CD4-positive, alpha-beta T cell (primary cell): ENCODE data around the gene CNNM2. TPM values are rescaled to one million over a fixed set of nuclear protein-coding genes. Genes with fewer than 3 reads are reported as not detected.

Source experiments
- ATAC-seq: fragments of 200-7000 bp; cut with Tn5 transposase; one replicate; pipeline ENCODE4 v1.10.0; 2022; ENCODE audit warnings: mild to moderate bottlenecking; ENCODE audit not compliant: poor library complexity
- CTCF ChIA-PET: fragments of 350-600 bp; sonication (Branson Sonifier 250); formaldehyde crosslinking; loops from one replicate; lab custom pipeline; 2021; ENCODE audit warnings: antibody characterized with exemption, inconsistent platforms; lab: Charles Lee
- POLR2A ChIA-PET: fragments of 350-600 bp; sonication (Branson Sonifier 250); formaldehyde crosslinking; loops from one replicate; lab custom pipeline; 2021; ENCODE audit warnings: antibody characterized with exemption, inconsistent platforms; lab: Charles Lee
- DNase-seq, 14 experiments: peaks; one replicate each; pipeline ENCODE4 v3.0.0-alpha.2; 2013 to 2020; ENCODE audit warnings: mixed read lengths in 2 of 14
- H3K27ac ChIP-seq, 2 donors: one replicate each; pipeline versions ENCODE4 v1.5.1 to v1.7.0; 2013; ENCODE audit warnings: low read length in 2 of 2, low read depth in 1 of 2, mild to moderate bottlenecking in 1 of 2
- H3K27me3 ChIP-seq, 2 experiments: 1 replicate in 1 of 2; 2 replicates in 1 of 2; pipeline versions ENCODE4 v1.6.1 to v1.7.0; 2013; ENCODE audit warnings: low read length in 2 of 2, control low read depth in 1 of 2, mild to moderate bottlenecking in 1 of 2, moderate library complexity in 1 of 2; ENCODE audit not compliant: insufficient read depth in 2 of 2, control insufficient read depth in 1 of 2
- H3K36me3 ChIP-seq: one replicate; pipeline ENCODE4 v1.6.1; 2013; ENCODE audit warnings: low read length, control low read depth; ENCODE audit not compliant: insufficient read depth
- H3K4me1 ChIP-seq: one replicate; pipeline ENCODE4 v1.6.1; 2013; ENCODE audit warnings: low read length, control low read depth; ENCODE audit not compliant: insufficient read depth
- H3K4me3 ChIP-seq: one replicate; pipeline ENCODE4 v1.5.1; 2013; ENCODE audit warnings: mild to moderate bottlenecking, low read length, moderate library complexity
- H3K9me3 ChIP-seq, 2 experiments: 1 replicate in 1 of 2; 2 replicates in 1 of 2; pipeline versions ENCODE4 v1.6.1 to v1.7.0; 2013; ENCODE audit warnings: low read length in 2 of 2, mild to moderate bottlenecking in 2 of 2, control low read depth in 1 of 2, moderate library complexity in 1 of 2; ENCODE audit not compliant: control insufficient read depth in 1 of 2, insufficient read depth in 1 of 2
- H3K27ac Mint-ChIP-seq: one replicate; pipeline ENCODE4 v1.8.0; 2020; ENCODE audit warnings: mixed read lengths
- H3K27me3 Mint-ChIP-seq: one replicate; pipeline ENCODE4 v1.8.0; 2021; ENCODE audit warnings: mixed read lengths
- H3K36me3 Mint-ChIP-seq: one replicate; pipeline ENCODE4 v1.8.0; 2021; ENCODE audit warnings: low read depth, mixed read lengths
- H3K4me1 Mint-ChIP-seq: one replicate; pipeline ENCODE4 v1.8.0; 2021; ENCODE audit warnings: low read depth, mixed read lengths
- H3K4me3 Mint-ChIP-seq: one replicate; pipeline ENCODE4 v1.8.0; 2020; ENCODE audit warnings: mild to moderate bottlenecking, mixed read lengths
- H3K9me3 Mint-ChIP-seq: one replicate; pipeline ENCODE4 v1.8.0; 2020; ENCODE audit warnings: mixed read lengths
- intact Hi-C, 2 experiments: fragments of 100-400 bp; cut with DNase I in 1 of 2; cut with micrococcal nuclease in 1 of 2; formaldehyde crosslinking; loops; one replicate each; pipeline versions ENCODE4 v1.15.1 to v1.9.0; 2023 to 2025; cut with DNase I, micrococcal nuclease
- total RNA-seq, 174 experiments: library from RNA in 2 of 174; stranded (reverse) in 2 of 174; gene quantifications; one replicate each; pipeline ENCODE4 v1.2.3 and lab custom pipeline; 2021 to 2026
- TF ChIP-seq, protein P1 (sequence below): fragments of 200-600 bp; IDR thresholded peaks from one replicate; pipeline ENCODE4 v1.8.0; 2022; ENCODE audit warnings: antibody characterized with exemption, mild to moderate bottlenecking

CNNM2 gene
- total RNA-seq, 2 experiments from 2014 or later = 8.4 to 8.9 TPM

DNA sequence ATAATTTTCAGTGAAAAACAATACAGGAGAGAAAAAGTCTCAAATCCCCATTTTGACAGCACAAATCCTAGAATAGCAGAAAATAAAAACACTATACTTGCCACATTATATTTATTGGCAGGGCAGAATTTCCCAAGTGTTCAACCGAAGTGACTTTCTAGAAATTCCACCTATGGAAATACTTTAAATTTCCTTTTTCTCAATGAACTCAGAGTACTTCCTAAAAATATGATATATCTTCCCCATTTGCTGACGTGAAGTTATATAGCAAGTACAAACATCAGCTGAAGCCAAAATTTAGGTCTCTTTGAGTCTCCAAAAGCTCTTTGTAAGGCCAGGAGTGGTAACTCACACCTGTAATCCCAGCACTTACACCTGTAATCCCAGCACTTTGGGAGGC is 191.7 kb downstream of the CNNM2 start:
- intact Hi-C loops = no loop called here
- no peak overlapping the region for H3K27ac Mint-ChIP-seq
- H3K4me3 ChIP-seq = no peak overlapping the region
- ChIA-PET POLR2A (no interaction called here), CTCF (no interaction called here)
- H3K9me3 Mint-ChIP-seq = no peaks in the 10 kb centered on the region
- H3K4me1 Mint-ChIP-seq = peaks cover 11% of the 10 kb centered on the region
- no peaks in the 10 kb centered on the region for H3K27me3 ChIP-seq
- no peak overlapping the region for H3K27ac ChIP-seq
- H3K27me3 Mint-ChIP-seq = no peaks in the 10 kb centered on the region
- DNase-seq (no peak), ATAC-seq (no peak)
- H3K9me3 ChIP-seq = no peaks in the 10 kb centered on the region
- H3K4me1 ChIP-seq = no peaks in the 10 kb centered on the region
- TF ChIP-seq, protein P1, sequence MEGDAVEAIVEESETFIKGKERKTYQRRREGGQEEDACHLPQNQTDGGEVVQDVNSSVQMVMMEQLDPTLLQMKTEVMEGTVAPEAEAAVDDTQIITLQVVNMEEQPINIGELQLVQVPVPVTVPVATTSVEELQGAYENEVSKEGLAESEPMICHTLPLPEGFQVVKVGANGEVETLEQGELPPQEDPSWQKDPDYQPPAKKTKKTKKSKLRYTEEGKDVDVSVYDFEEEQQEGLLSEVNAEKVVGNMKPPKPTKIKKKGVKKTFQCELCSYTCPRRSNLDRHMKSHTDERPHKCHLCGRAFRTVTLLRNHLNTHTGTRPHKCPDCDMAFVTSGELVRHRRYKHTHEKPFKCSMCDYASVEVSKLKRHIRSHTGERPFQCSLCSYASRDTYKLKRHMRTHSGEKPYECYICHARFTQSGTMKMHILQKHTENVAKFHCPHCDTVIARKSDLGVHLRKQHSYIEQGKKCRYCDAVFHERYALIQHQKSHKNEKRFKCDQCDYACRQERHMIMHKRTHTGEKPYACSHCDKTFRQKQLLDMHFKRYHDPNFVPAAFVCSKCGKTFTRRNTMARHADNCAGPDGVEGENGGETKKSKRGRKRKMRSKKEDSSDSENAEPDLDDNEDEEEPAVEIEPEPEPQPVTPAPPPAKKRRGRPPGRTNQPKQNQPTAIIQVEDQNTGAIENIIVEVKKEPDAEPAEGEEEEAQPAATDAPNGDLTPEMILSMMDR = no peak
- peaks cover 38% of the 10 kb centered on the region for H3K36me3 Mint-ChIP-seq
- peaks cover 7% of the 10 kb centered on the region for H3K36me3 ChIP-seq
- H3K4me3 Mint-ChIP-seq = no peak overlapping the region

DNA sequence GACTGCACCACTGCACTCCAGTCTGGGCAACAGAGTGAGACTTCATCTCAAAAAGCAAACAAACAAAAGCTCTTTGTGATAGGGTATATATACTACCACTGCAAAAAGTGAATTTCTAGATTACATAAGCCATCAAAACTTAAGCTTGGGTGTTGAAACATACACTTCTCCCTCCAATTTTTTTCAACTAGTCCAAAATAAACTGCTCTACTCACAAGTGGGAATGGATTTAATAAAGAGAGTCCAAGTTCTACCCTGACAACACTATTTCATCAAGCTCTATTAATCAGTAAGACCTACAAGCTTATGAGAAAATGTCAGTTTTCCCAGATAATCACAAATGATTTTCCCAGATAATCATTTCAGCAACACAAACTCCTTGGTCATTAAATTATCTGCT is 192.3 kb downstream of the CNNM2 start:
- H3K27ac ChIP-seq = no peak overlapping the region
- H3K4me3 ChIP-seq = no peak overlapping the region
- ATAC-seq (no peak), DNase-seq (no peak)
- intact Hi-C loops = no loop called here
- Mint-ChIP-seq H3K9me3 (no peaks in the 10 kb centered on the region), H3K4me1 (peaks cover 11% of the 10 kb centered on the region), H3K27ac (no peak overlapping the region), H3K36me3 (peaks cover 35% of the 10 kb centered on the region), H3K27me3 (no peaks in the 10 kb centered on the region), H3K4me3 (no peak overlapping the region)
- H3K36me3 ChIP-seq = peaks cover 7% of the 10 kb centered on the region
- H3K9me3 ChIP-seq = no peaks in the 10 kb centered on the region
- ChIA-PET POLR2A (no interaction called here), CTCF (no interaction called here)
- TF ChIP-seq, protein P1 = no peak
- H3K27me3 ChIP-seq = no peaks in the 10 kb centered on the region
- no peaks in the 10 kb centered on the region for H3K4me1 ChIP-seq

DNA sequence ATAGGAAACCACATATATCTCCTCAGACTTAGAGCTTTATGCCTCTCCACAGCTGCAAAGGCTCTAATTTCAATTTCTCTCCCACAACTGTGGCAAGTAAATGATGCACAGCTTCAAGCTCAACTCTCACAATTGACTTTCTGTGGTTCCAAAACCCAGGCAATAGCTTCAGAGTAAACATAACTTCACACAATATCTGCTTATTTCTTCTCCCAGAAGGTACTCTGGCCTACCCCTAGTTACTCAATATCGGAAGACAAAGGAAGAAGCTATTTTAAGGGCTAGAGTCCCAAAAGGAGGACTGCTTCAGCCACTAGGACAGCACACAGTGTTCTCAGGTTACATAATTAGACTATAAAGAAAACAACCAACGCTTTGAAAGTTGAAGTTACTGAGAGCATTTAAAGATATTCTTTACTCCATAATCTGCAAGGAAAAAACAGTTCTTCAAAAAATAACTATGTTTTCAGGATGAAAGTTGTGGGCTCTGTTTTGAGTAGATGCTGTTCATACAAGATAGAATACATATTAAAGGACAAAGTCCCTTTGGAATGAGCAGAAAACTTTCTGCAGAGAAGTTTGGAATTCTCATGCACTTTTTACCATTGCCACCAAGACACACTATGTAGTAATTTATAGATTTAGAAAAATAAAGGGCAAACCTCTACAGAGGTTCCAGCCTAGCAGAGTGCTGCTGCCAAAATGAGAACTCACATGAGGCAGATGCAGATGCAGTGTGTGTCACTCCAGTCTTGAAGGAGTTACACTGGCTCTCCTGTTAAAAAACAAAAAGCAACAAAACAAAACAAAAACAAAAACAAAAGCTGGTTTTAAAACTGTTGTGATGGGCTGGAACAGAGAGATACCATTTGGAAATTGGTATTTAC is 193.2 kb downstream of the CNNM2 start:
- CTCF ChIA-PET = interaction anchor here (1.1 kb wide), 1 partner anchor 193 kb away, joined by 3 read pairs; the partner anchor contains the start of gene CNNM2
- intact Hi-C loops = no loop called here
- H3K4me1 Mint-ChIP-seq = peaks cover 11% of the 10 kb centered on the region
- H3K27ac Mint-ChIP-seq = no peak overlapping the region
- peaks cover 26% of the 10 kb centered on the region for H3K36me3 Mint-ChIP-seq
- Histone ChIP-seq H3K4me3 (no peak overlapping the region), H3K27ac (no peak overlapping the region), H3K36me3 (peaks cover 7% of the 10 kb centered on the region), H3K4me1 (no peaks in the 10 kb centered on the region), H3K9me3 (no peaks in the 10 kb centered on the region), H3K27me3 (no peaks in the 10 kb centered on the region)
- no peaks in the 10 kb centered on the region for H3K27me3 Mint-ChIP-seq
- TF ChIP-seq, protein P1 = no peak
- ATAC-seq (no peak), DNase-seq (no peak)
- no peaks in the 10 kb centered on the region for H3K9me3 Mint-ChIP-seq
- no peak overlapping the region for H3K4me3 Mint-ChIP-seq
- POLR2A ChIA-PET = no interaction called here
